BLaER1 treated with 17β-estradiol and CSF1 and Interleukin-3, amounts not matched to agents 10 nM and 100 nM (cell line): ENCODE measurements around the gene ANKFN1.

ENCODE experiments used
- H3K27ac ChIP-seq, 11 experiments: shearing (Covaris generic); formaldehyde crosslinking; 2 replicates each; pipeline ENCODE4 v1.8.1; 2022
- H3K27me3 ChIP-seq, 11 experiments: shearing (Covaris generic); formaldehyde crosslinking; 2 replicates each; pipeline ENCODE4 v1.8.1; 2022
- H3K36me3 ChIP-seq, 11 experiments: shearing (Covaris generic); formaldehyde crosslinking; 2 replicates each; pipeline ENCODE4 v1.8.1; 2022
- H3K4me1 ChIP-seq, 10 experiments: shearing (Covaris generic); formaldehyde crosslinking; 2 replicates each; pipeline ENCODE4 v1.8.1; 2022
- H3K4me2 ChIP-seq, 11 experiments: shearing (Covaris generic); formaldehyde crosslinking; 2 replicates each; pipeline ENCODE4 v1.8.1; 2022
- H3K4me3 ChIP-seq, 10 experiments: shearing (Covaris generic); formaldehyde crosslinking; 2 replicates each; pipeline ENCODE4 v1.8.1; 2022
- H3K9ac ChIP-seq, 11 experiments: shearing (Covaris generic); formaldehyde crosslinking; 2 replicates each; pipeline ENCODE4 v1.8.1; 2022
- H3K9me3 ChIP-seq, 11 experiments: shearing (Covaris generic); formaldehyde crosslinking; replicated peaks in 1 of 11; 2 replicates each; pipeline ENCODE4 v1.8.1; 2022
- H4K20me1 ChIP-seq, 11 experiments: shearing (Covaris generic); formaldehyde crosslinking; 2 replicates each; pipeline ENCODE4 v1.8.1; 2022
- Cebpa-rat ChIP-seq, 11 experiments: shearing (Covaris generic); IDR thresholded peaks; 2 replicates each; pipeline ENCODE4 v1.8.1; 2022

The ANKFN1 gene

GRCh38 chr17:56325313-56326000 lies 172.2 kb downstream of the ANKFN1 start:
- no peak overlapping the region for H3K4me2 ChIP-seq
- H3K4me1 ChIP-seq = no peaks in the 10 kb centered on the region
- H3K4me3 ChIP-seq = no peak overlapping the region
- no peaks in the 10 kb centered on the region for H3K9me3 ChIP-seq
- no peak overlapping the region for H3K9ac ChIP-seq
- no peaks in the 10 kb centered on the region for H3K36me3 ChIP-seq
- H3K27me3 ChIP-seq = no peaks in the 10 kb centered on the region
- no peak overlapping the region for H3K27ac ChIP-seq
- H4K20me1 ChIP-seq = no peaks in the 10 kb centered on the region
- TF ChIP-seq Cebpa-rat (IDR thresholded peaks at IDR 0.05) = no peak

GRCh38 chr17:56326001-56326359 lies 172.7 kb downstream of the ANKFN1 start:
- no peaks in the 10 kb centered on the region for H3K27me3 ChIP-seq
- no peak overlapping the region for H3K4me3 ChIP-seq
- no peak overlapping the region for H3K27ac ChIP-seq
- no peaks in the 10 kb centered on the region for H3K4me1 ChIP-seq
- H3K9ac ChIP-seq = no peak overlapping the region
- H3K9me3 ChIP-seq = no peaks in the 10 kb centered on the region
- no peaks in the 10 kb centered on the region for H4K20me1 ChIP-seq
- no peak for TF ChIP-seq Cebpa-rat (IDR thresholded peaks at IDR 0.05)
- H3K36me3 ChIP-seq = no peaks in the 10 kb centered on the region
- no peak overlapping the region for H3K4me2 ChIP-seq

GRCh38 chr17:56347639-56348038 lies 194.4 kb downstream of the ANKFN1 start:
- Histone ChIP-seq H3K36me3 (no peaks in the 10 kb centered on the region), H3K4me2 (no peak overlapping the region), H3K9me3 (peaks cover 6 to 25% (median 15%) of the 10 kb centered on the region in 11 experiments; a peak in 19 of 22 replicates), H3K4me3 (no peak overlapping the region), H3K27ac (no peak overlapping the region), H3K9ac (no peak overlapping the region), H3K27me3 (no peaks in the 10 kb centered on the region), H4K20me1 (no peaks in the 10 kb centered on the region), H3K4me1 (peaks cover 0 to 2% (median 0%) of the 10 kb centered on the region in 10 experiments; a peak in 3 of 20 replicates)
- TF ChIP-seq Cebpa-rat (IDR thresholded peaks at IDR 0.05) = no peak

DNA sequence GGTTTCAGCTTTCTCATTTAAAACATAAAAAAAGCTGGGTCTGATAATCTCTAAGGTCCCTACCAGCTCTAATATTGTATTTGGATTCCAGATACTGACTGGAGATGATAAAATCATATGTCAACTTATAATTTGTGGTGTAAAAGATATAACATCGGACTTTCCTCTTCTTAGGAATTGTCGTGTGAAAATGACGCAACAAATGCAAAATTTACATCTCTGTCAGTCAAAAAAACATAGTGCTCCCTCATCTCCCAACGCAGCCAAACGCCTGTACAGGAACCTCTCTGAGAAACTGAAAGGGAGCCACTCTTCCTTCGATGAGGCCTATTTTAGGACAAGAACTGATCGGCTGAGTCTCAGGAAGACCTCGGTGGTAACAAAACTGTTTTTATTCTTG lies 197.3 kb downstream of the ANKFN1 start:
- H3K4me2 ChIP-seq = no peak overlapping the region
- TF ChIP-seq Cebpa-rat (IDR thresholded peaks at IDR 0.05) = no peak
- no peak overlapping the region for H3K27ac ChIP-seq
- no peak overlapping the region for H3K4me3 ChIP-seq
- H3K27me3 ChIP-seq = no peaks in the 10 kb centered on the region
- H3K9ac ChIP-seq = no peak overlapping the region
- H3K9me3 ChIP-seq = peaks cover 6 to 11% (median 9%) of the 10 kb centered on the region in 11 experiments; a peak in 17 of 22 replicates
- peaks cover 0 to 4% (median 0%) of the 10 kb centered on the region in 10 experiments; a peak in 3 of 20 replicates for H3K4me1 ChIP-seq
- H3K36me3 ChIP-seq = no peaks in the 10 kb centered on the region
- H4K20me1 ChIP-seq = no peaks in the 10 kb centered on the region

DNA sequence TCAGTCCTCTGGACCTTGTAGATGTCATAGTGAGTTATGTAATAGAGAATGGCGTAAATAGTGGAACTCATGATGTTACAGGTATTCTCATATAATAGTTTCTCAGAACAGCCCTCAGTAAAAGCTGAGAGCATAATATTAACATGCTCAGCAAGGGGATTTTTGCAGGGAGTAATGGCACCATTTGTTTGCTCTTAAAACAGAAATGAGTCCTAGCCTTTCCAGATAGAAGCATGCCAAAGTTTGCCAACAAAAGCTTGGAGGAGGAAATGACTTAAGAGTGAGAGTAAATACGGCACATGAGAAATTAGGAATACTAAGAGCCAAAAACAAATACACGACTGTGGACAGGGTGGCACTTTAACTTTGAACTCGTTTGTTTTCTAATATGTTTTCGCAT lies 198.4 kb downstream of the ANKFN1 start:
- H4K20me1 ChIP-seq = no peaks in the 10 kb centered on the region
- no peak overlapping the region for H3K4me3 ChIP-seq
- no peak overlapping the region for H3K27ac ChIP-seq
- H3K4me2 ChIP-seq = no peak overlapping the region
- H3K9ac ChIP-seq = no peak overlapping the region
- H3K9me3 ChIP-seq = peaks cover 0 to under 1% (median 0%) of the 10 kb centered on the region in 11 experiments; a peak in 1 of 22 replicates
- no peaks in the 10 kb centered on the region for H3K36me3 ChIP-seq
- H3K27me3 ChIP-seq = no peaks in the 10 kb centered on the region
- peaks cover 0 to 4% (median 0%) of the 10 kb centered on the region in 10 experiments; a peak in 3 of 20 replicates for H3K4me1 ChIP-seq
- no peak for TF ChIP-seq Cebpa-rat (IDR thresholded peaks at IDR 0.05)

- H3K4me1 ChIP-seq = no peaks in the 10 kb centered on the region
- no peak overlapping the region for H3K9ac ChIP-seq
- H3K27ac ChIP-seq = no peak overlapping the region
- H3K27me3 ChIP-seq = no peaks in the 10 kb centered on the region
- no peaks in the 10 kb centered on the region for H3K36me3 ChIP-seq
- H3K4me2 ChIP-seq = no peak overlapping the region
- no peaks in the 10 kb centered on the region for H3K9me3 ChIP-seq
- no peak overlapping the region for H3K4me3 ChIP-seq
- TF ChIP-seq Cebpa-rat (IDR thresholded peaks at IDR 0.05) = no peak
- no peaks in the 10 kb centered on the region for H4K20me1 ChIP-seq
Measured at GRCh38 chr17:56358651-56359050, 205.4 kb downstream of the ANKFN1 start.

DNA sequence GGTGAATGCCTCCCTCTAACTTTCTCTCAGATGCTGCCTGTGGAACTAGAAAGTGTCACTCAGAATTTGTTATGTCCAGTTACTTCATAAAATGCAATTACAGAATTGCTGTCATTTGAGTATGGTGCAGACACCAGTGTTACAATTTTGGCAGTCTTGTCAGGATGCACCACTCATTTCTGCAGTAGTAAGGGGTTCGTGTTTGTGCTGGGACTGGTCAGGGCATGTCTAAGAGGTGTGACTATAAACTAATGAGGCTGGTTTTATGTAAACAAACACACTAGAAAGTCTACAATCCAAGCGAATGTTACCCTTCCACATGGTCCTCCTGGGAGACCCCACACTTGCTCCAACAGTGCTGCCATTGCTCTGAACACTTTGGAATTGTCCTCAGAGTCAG lies 206.2 kb downstream of the ANKFN1 start:
- Histone ChIP-seq H3K4me3 (no peak overlapping the region), H3K36me3 (no peaks in the 10 kb centered on the region), H3K4me1 (no peaks in the 10 kb centered on the region), H3K9ac (no peak overlapping the region), H4K20me1 (no peaks in the 10 kb centered on the region), H3K27ac (no peak overlapping the region), H3K9me3 (no peaks in the 10 kb centered on the region), H3K27me3 (no peaks in the 10 kb centered on the region), H3K4me2 (no peak overlapping the region)
- no peak for TF ChIP-seq Cebpa-rat (IDR thresholded peaks at IDR 0.05)

DNA sequence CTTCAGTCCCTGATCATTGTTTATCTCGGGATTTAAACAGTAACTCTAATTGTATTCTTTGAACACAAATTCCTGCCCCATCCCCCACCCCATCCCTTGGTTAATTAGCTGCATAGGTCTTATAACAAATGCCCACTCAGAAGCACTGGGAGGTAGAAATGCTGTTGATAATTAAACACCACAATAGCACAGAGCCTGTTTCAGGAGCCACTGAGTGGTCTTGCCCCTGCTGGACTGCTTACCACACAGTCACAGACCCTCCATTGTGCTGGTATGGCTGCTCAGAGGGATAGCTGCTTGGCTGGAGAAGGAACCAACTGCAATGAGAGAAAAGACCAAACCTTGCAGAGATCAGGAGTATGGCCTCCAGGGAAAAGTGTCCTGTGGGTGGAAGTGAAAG lies 214.1 kb downstream of the ANKFN1 start:
- H3K9ac ChIP-seq = no peak overlapping the region
- no peaks in the 10 kb centered on the region for H3K36me3 ChIP-seq
- no peaks in the 10 kb centered on the region for H3K27me3 ChIP-seq
- peaks cover 0 to 9% (median 4%) of the 10 kb centered on the region in 10 experiments; a peak in 6 of 20 replicates for H3K4me1 ChIP-seq
- H3K9me3 ChIP-seq = no peaks in the 10 kb centered on the region
- H4K20me1 ChIP-seq = no peaks in the 10 kb centered on the region
- H3K27ac ChIP-seq = no peak overlapping the region
- H3K4me3 ChIP-seq = no peak overlapping the region
- H3K4me2 ChIP-seq = peak overlapping the region in 2 of 11 experiments; percentile 27 to 41; a peak in 4 of 22 replicates
- TF ChIP-seq Cebpa-rat (IDR thresholded peaks at IDR 0.05) = no peak

DNA sequence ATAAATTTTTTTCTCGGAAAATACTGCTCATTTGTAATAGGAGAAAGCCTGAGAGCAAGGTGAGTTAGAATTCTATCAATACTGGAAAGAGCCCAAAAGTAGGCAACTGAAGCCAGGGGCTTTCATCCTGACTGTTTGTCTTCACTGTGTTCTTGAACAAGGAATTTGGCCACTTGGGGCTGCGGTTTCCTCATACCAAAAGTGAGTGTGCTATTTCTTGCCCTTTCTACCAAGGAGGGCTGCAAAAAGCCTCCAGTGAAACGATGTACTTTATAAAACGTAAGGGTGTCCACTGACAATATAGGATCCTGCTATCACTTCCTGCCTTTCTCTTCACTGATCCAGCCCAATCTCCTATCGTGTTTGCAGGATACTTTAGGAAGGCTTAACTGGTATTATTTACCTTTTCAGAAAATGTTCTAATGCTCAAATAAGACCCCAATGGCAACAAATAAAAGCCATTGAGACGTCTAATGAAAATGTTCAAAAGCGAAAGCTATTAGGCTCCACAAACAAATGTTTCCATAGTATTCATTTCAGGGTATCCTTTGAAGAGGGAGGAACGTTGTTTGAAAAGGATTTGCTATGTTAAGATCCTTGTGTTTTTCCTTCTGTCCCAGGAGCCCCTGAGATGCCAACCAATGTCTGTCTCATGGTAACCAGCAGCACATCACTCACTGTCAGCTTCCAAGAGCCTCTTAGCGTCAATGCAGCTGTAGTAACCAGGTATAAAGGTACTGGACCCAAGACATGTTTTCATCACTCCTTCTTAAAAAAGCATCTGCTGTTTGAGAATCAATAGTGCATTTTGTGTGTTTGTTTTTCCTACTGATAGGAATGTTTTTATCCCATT lies 220.9 kb downstream of the ANKFN1 start:
- no peak overlapping the region for H3K9ac ChIP-seq
- H3K4me2 ChIP-seq = no peak overlapping the region
- TF ChIP-seq Cebpa-rat (IDR thresholded peaks at IDR 0.05) = no peak
- no peaks in the 10 kb centered on the region for H3K9me3 ChIP-seq
- no peak overlapping the region for H3K27ac ChIP-seq
- H3K4me3 ChIP-seq = no peak overlapping the region
- no peaks in the 10 kb centered on the region for H3K36me3 ChIP-seq
- H4K20me1 ChIP-seq = no peaks in the 10 kb centered on the region
- no peaks in the 10 kb centered on the region for H3K27me3 ChIP-seq
- peaks cover 0 to 18% (median 0%) of the 10 kb centered on the region in 10 experiments; a peak in 2 of 20 replicates for H3K4me1 ChIP-seq
